Neutrophil (primary cell): Measurements from ENCODE around the gene NF1.

ENCODE experiments used
- H3K27ac ChIP-seq: fragments of 200-600 bp; sonication (generic); 2 replicates; pipeline ENCODE4 v1.5.1; 2016; ENCODE audit warnings: mild to moderate bottlenecking, moderate library complexity
- H3K27me3 ChIP-seq: fragments of 200-600 bp; sonication (generic); 2 replicates; pipeline ENCODE4 v1.6.0; 2016; ENCODE audit warnings: mild to moderate bottlenecking
- H3K36me3 ChIP-seq: fragments of 200-600 bp; sonication (generic); 2 replicates; pipeline ENCODE4 v1.5.1; 2017
- H3K4me1 ChIP-seq, 2 experiments: fragments of 200-600 bp in 1 of 2; sonication (generic) in 1 of 2; 1 replicate in 1 of 2; 2 replicates in 1 of 2; pipeline versions ENCODE4 v1.5.1 to v1.6.1; 2013 to 2016; ENCODE audit warnings: low read depth in 1 of 2, low read length in 1 of 2, mild to moderate bottlenecking in 1 of 2, moderate library complexity in 1 of 2; ENCODE audit not compliant: control insufficient read depth in 1 of 2, insufficient read depth in 1 of 2
- H3K4me3 ChIP-seq, 2 experiments: fragments of 200-600 bp in 1 of 2; sonication (generic) in 1 of 2; 1 replicate in 1 of 2; 2 replicates in 1 of 2; pipeline ENCODE4 v1.5.1; 2013 to 2016; ENCODE audit warnings: low read depth in 1 of 2, low read length in 1 of 2, mild to moderate bottlenecking in 1 of 2, moderate library complexity in 1 of 2
- H3K9me3 ChIP-seq: fragments of 200-600 bp; sonication (generic); 2 replicates; pipeline ENCODE4 v1.5.1; 2016
- CTCF ChIP-seq: fragments of 200-600 bp; sonication (generic); IDR thresholded peaks from 2 replicates; pipeline ENCODE4 v1.5.1; 2016; ENCODE audit warnings: antibody characterized with exemption

Gene NF1

GRCh38 chr17:31060791-31061550 lies 33.8 kb upstream of the NF1 start:
- H3K36me3 ChIP-seq, result no peaks in the 10 kb centered on the region
- no peak for TF ChIP-seq CTCF
- no peak overlapping the region for H3K4me3 ChIP-seq
- H3K4me1 ChIP-seq, result no peaks in the 10 kb centered on the region
- H3K9me3 ChIP-seq, result no peaks in the 10 kb centered on the region
- H3K27ac ChIP-seq, result no peak overlapping the region
- H3K27me3 ChIP-seq, result no peaks in the 10 kb centered on the region

- Histone ChIP-seq H3K4me3 (no peak overlapping the region), H3K4me1 (no peaks in the 10 kb centered on the region), H3K9me3 (no peaks in the 10 kb centered on the region), H3K27me3 (no peaks in the 10 kb centered on the region), H3K36me3 (no peaks in the 10 kb centered on the region), H3K27ac (no peak overlapping the region)
- TF ChIP-seq CTCF, result no peak
Observed at GRCh38 chr17:31061678-31062077, 33.1 kb upstream of the NF1 start.

GRCh38 chr17:31062346-31062745 lies 32.4 kb upstream of the NF1 start:
- Histone ChIP-seq H3K27me3 (no peaks in the 10 kb centered on the region), H3K4me1 (no peaks in the 10 kb centered on the region), H3K9me3 (no peaks in the 10 kb centered on the region), H3K36me3 (no peaks in the 10 kb centered on the region), H3K27ac (no peak overlapping the region), H3K4me3 (no peak overlapping the region)
- no peak for TF ChIP-seq CTCF

- Histone ChIP-seq H3K36me3 (no peaks in the 10 kb centered on the region), H3K4me3 (no peak overlapping the region), H3K4me1 (peaks cover 0 to 6% of the 10 kb centered on the region in 2 experiments), H3K27ac (no peak overlapping the region), H3K27me3 (no peaks in the 10 kb centered on the region), H3K9me3 (no peaks in the 10 kb centered on the region)
- TF ChIP-seq CTCF, result no peak
Observed at GRCh38 chr17:31064707-31065106, 30.1 kb upstream of the NF1 start.

- Histone ChIP-seq H3K9me3 (no peaks in the 10 kb centered on the region), H3K4me1 (peaks cover 0 to 6% of the 10 kb centered on the region in 2 experiments), H3K36me3 (no peaks in the 10 kb centered on the region), H3K4me3 (no peak overlapping the region), H3K27ac (no peak overlapping the region), H3K27me3 (no peaks in the 10 kb centered on the region)
- TF ChIP-seq CTCF, result no peak
Observed at GRCh38 chr17:31067691-31068184, 27.0 kb upstream of the NF1 start.
